Islet precursor cell (in vitro differentiated cells): ENCODE results near the gene SOX8.

Experiments used
- DNase-seq: peaks from one replicate; pipeline ENCODE4 v3.0.0-alpha.2; 2018

The SOX8 gene

DNA sequence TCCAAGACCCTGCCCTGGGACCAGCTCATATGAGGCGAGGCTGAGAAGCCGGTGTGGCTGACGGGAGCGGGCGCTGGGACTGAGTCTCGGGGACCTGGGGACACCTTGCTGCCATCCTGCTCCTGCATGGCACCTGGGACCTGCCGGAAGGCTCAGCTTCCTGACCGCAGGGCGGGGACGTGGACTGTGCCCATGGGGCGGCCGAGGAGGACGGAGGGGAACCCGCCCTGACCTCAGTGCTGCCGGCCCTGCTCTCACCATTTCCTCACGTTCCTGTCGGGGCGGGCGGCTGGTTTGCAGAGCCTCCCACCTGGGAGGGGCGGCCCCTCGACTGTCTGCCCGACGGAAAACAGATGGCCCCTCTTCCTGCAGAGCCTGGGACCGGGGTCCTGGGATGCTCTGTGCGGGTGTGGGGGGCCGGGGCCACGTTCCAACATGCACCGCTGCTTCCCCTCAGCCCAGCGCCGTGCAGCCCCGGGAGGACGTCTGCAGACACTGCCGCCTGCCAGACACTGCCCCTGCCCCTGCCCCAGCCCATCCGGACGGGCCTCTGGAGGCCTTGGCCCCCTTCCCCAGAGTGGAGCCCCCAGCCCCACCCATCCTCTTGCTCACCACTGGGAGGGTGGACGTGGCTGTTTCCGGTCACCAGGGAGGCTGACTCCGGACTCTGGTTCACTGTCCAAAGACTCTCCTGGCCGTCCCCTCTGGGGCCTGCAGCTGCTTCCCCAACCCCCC, 47.1 kb downstream of the SOX8 start:
- no peak for DNase-seq

DNA sequence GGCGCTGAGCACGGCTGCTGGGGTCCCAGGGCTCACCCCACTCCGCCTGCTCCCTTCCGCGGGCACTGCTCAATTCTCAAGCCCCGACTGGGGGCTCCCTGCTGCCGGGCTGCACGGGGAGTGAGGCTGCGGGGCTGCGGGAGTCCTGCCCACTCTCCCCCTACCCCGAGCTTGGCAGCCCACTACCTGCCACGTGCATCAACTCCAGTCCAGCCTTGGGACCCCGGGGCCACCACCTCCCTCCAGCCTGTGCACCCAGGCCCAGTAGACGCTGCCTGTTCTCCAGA, 47.6 kb downstream of the SOX8 start:
- DNase-seq = no peak

DNA sequence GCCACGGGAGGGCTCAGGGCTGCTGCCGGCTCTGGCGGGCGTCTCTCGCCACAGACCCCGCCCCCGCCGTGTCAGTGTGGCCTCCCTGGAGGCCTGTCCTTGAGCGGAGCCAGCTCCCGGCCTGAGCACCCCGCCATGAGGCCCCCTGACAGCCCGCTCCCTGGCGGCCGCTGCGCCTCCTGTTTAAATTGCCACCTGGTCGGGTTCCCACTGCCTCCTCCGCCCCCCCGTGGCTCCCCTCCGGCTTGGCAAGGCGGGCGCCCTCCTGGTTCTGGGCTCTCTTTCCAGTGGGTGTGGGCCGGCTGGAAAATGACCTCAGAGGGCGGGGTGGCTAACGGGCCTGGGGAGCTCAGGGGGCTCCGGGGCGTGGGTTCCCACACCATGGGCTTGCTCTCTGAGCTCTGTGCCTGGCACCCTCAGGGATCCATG, 48.9 kb downstream of the SOX8 start:
- no peak for DNase-seq

DNA sequence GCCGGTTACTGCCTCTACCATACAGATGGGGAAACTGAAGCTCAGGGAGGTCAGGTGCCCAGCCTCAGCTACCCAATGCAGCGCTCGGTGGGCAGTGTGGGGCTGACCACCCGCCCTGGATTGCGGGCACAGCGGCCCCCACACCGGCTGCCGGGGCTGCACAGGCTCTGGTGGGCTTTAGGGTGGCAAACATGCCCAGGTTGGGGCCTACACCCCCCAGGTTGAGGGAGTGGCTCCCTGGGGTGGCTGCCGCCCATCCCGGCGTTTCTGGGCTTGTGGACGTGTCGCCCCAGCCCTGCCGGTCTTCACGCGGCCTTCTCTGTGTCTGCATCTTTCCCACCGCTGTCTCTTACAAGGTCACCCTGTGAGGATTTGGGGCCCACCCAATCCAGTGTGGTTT, 50.1 kb downstream of the SOX8 start:
- DNase-seq = no peak

DNA sequence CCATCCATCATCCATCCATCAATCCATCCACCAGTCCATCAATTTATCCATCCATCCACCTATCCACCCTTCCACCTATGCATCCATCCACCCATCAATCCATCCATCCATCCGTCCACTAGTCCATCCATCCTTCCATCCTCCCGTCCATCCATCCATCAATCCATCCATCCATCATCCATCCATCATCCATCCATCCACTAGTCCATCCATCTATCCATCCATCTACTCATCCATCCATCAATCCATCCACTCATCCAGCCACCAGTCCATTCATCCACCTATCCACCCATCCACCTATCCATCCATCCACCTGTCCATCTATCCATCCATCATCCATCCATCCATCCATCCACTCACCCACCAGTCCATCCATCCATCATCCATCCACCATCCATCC, 51.0 kb downstream of the SOX8 start:
- no peak for DNase-seq

DNA sequence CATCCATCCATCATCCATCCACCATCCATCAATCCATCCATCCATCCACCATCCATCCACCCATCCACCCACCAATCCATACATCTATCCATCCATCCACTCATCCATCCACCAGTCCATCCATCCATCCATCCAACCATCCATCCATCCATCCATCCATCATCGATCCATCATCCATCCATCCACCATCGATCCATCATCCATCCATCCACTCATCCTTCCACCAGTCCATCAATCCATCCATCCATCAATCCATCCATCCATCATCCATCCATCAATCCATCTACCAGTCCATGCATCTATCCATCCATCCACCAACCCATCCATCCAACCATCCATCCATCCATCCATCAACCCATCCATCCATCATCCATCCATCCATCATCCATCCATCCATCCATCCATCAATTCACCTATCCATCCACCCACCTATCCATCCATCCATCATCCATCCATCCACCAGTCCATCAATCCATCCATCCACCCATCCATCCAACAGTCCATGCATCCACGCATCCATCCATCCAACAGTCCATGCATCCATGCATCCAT, 51.6 kb downstream of the SOX8 start:
- no peak for DNase-seq

DNA sequence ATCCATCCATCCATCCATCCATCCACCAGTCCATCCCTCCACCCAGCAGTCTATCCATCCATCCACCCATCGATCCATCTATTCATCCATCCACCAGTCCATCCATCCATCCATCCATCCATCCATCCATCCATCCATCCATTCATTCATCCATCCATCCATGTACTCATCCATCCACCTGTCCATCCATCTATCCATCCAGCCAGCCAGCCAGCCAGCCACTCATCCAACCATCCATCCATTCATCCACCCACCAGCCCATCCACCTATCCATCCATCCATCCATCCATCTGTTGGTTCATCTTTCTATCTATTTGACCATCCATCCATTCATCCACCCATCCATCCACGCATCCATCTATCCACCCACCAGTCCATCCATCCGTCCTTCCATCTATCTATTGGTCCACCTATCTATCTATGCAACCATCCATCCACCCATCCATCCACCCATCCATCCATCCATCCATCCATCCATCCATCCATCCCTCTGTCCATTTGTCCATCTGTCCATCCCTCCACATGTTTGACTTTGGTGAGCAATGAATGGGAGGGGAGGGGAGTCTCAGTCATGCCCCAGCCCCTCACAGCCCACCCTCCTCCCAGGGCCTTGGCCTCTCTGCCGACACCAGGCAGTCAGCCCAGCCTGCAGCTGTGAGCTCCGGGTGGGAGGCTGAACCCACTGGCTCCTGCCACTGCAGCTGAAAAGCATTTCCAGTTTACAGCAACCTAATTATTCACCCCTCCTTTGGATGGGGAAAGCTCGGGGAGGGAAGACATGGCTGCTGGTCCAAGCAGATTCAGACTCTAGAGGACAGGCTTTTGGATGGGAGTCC, 52.9 kb downstream of the SOX8 start:
- DNase-seq = no peak

DNA sequence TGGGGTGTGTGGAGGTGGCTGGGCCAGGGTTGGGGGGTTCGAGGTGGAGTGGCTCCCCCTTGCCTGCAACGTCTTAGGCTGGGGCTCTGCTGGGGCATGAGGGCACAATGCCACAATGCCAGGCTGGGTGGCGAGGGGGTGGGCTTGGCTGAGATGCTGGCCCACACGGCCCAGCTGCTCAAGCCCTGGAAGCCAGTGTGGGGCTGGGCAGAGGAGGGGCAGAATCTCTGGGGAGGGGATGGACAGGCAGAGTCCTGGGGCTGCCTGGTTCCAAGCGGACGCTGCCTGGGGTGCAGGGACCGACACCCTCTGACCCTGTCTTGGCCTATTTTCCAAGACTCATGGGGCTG, 53.5 kb downstream of the SOX8 start:
- no peak for DNase-seq

DNA sequence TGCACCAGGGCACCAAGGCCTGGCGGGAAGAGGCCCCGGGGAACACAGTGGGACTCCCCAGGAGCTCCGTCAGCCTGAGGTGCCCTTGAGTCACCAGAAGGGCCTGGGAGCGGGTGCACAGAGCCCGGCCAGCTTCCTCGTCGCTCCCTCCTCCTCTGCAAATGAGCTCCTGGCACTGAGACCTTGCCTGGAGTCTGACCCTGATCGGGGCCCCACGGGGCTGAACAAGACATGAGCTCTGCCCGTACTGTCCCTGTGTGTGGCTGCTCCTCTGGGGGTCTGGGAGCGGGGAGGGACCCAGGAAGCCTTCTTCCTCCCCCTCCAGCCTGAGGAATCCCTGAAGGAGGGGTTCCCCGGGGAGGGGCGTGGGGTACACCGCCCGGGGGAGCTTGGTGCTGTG, 54.6 kb downstream of the SOX8 start:
- no peak for DNase-seq
